Esophagus muscularis mucosa (tissue), 3 donors: ENCODE data around the gene CARS1.

Source experiments
- POLR2A ChIP-seq: fragments of 450-650 bp; IDR thresholded peaks from one replicate; pipeline ENCODE4 v1.6.1; 2017; ENCODE audit warnings: antibody characterized with exemption, moderate library complexity, mild to moderate bottlenecking, low read depth
- POLR2AphosphoS5 ChIP-seq, 2 donors: sonication (generic); formaldehyde crosslinking; IDR thresholded peaks; one replicate each; pipeline ENCODE4 v1.6.1; 2017; ENCODE audit warnings: antibody characterized with exemption in 2 of 2
- TF ChIP-seq, protein P1 (sequence below), 3 experiments: fragments of 200-600 bp in 2 of 3; fragments of 450-650 bp in 1 of 3; sonication (generic) in 2 of 3; IDR thresholded peaks; one replicate each; pipeline ENCODE4 v1.5.1; 2017 to 2019; ENCODE audit warnings: antibody characterized with exemption in 3 of 3, mild to moderate bottlenecking in 2 of 3, moderate library complexity in 1 of 3

DNA sequence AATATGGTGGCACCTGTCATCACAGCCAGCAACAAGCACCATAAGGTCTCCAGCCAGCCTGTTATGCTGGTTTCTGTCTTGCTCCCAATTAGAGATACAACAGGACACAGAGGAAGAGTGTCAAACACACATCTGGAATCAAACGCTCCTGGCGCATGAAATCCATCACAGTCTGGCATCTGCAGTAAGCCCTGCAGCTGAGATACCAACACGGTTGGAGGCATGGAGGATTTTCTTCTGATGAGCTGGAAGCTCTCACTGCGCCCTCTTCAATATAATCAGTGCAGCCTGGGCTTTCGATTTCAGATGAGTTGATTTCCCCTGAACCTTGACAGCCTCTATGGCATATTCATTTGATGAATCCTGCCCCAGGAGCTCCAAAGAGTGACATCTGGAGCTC lies 27.8 kb upstream of the CARS1 start:
- TF ChIP-seq, protein P1, sequence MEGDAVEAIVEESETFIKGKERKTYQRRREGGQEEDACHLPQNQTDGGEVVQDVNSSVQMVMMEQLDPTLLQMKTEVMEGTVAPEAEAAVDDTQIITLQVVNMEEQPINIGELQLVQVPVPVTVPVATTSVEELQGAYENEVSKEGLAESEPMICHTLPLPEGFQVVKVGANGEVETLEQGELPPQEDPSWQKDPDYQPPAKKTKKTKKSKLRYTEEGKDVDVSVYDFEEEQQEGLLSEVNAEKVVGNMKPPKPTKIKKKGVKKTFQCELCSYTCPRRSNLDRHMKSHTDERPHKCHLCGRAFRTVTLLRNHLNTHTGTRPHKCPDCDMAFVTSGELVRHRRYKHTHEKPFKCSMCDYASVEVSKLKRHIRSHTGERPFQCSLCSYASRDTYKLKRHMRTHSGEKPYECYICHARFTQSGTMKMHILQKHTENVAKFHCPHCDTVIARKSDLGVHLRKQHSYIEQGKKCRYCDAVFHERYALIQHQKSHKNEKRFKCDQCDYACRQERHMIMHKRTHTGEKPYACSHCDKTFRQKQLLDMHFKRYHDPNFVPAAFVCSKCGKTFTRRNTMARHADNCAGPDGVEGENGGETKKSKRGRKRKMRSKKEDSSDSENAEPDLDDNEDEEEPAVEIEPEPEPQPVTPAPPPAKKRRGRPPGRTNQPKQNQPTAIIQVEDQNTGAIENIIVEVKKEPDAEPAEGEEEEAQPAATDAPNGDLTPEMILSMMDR (IDR thresholded peaks at IDR 0.05), result no peak
- TF ChIP-seq POLR2A, result no peak
- no peak for TF ChIP-seq POLR2AphosphoS5 (IDR thresholded peaks at IDR 0.05)
